ENCODE measurements around the gene RACK1. TPM values are rescaled to one million over a fixed set of nuclear protein-coding genes. Genes with fewer than 3 reads are reported as not detected.

RACK1 gene
- total RNA-seq, 4 donors from 2014 or later = 2,254 to 3,332 (median 2,569) TPM

DNA sequence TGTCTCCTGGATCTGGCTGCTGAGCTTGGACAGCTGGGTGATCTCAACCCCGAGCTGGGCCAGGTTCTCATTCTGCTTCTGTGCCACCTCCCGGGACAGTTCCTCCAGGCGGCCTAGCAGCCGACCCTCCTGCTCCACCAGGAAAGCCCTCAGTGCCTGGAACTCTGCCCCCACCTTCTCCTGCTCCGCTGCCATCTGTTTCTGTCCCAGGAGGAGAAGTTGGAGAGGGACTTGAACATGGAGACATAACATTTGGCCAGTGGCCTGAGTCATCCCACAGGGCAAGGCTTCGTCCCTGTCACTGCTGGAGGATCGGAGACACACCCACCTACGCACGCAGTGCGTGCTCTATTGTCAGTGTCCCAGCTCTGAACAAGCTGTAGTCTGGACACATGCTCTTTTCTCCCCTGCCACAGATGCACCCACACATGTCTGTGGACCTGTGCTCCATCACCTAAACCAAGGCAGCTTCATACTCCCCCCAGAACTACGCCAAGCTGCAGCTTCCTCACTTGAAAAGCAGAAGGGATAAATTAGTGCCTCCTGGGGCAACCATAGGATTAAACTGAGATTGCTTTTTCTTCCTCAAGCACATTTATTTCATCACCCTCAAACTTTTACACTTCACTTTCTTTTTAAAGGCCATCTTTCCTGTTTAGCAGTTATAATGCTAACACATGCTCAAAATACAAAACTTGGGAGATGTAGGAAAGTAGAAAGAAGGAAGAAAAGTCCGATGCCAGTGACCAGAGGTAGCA, 43.6 kb downstream of the RACK1 start:
- Histone ChIP-seq H3K27me3 (no peaks in the 10 kb centered on the region), H3K36me3 (no peaks in the 10 kb centered on the region), H3K4me1 (no peaks in the 10 kb centered on the region), H3K27ac (no peak overlapping the region), H3K4me3 (replicated peaks in 1 of 3) (no peak overlapping the region), H3K9me3 (no peaks in the 10 kb centered on the region)
- TF ChIP-seq POLR2A (IDR thresholded peaks at IDR 0.05) (no peak), CTCF (IDR thresholded peaks at IDR 0.05) (no peak)
- intact Hi-C loops (cut with DNase I) = no loop called here
- WGBS, 2 donors = 77 to 95% methylated on average over 12 of the region's 12 CpGs
- no peak for DNase-seq

DNA sequence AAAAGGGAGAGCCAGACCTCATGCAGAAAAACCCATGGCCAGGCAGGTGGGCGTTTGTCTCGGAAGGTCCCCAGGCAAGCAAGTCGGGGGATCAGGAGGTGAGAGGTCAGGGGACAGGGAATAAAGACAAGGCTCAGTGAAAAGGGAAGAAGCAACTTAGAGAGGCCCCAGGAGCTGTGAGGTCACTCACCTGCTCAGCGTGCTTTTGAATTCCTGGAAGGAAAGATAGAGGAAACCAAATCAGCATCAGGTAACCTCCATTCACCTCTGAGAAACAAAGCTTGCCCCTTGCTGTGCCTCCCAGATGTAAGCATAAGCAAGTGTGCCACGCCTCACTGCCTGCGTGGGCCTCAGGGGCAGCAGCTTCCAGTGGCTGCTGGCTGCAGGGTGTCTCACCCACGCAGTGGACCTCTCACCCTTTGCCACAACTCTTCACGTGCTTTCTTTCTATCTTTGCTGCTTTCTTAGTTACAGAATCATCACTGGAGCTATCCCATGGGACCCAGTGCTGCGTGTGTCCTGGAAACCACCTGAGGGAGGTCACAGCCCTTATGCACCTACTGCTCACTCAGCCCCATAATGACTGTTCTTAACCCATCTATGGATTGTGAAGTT, 44.7 kb downstream of the RACK1 start:
- Histone ChIP-seq H3K9me3 (no peaks in the 10 kb centered on the region), H3K4me1 (no peaks in the 10 kb centered on the region), H3K4me3 (replicated peaks in 1 of 3) (no peak overlapping the region), H3K27ac (no peak overlapping the region), H3K27me3 (no peaks in the 10 kb centered on the region), H3K36me3 (no peaks in the 10 kb centered on the region)
- intact Hi-C loops (cut with DNase I) = no loop called here
- TF ChIP-seq CTCF (IDR thresholded peaks at IDR 0.05) (no peak), POLR2A (IDR thresholded peaks at IDR 0.05) (no peak)
- WGBS, 2 donors = 55 to 65% methylated on average over 9 of the region's 9 CpGs
- no peak for DNase-seq

DNA sequence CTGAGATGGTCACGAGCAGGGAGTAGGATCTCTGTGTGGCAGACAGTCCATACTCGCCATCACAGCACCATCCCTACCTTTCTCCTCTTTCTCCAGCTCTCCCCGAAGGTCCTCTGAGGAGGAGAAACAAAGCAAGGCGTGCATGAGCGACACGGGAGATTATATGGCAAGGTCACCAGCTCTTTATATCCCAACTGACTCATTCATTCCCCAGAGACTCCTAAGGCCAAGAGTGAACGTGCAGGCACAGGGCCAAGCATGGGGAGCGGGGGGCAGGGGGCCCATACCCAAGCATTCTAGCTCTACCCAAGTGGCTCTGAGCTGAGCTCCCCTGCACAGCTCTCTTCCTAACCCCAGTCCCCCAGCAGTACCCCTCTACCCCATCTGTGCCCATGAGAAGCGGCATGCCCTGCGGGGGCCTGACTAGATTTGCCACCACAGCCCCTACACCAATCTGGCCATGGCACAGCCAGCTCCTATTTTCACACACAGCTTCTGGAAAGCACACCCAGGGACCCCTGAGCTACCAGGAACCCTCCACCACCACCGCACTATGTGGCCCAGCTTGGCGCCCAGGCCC, 45.5 kb downstream of the RACK1 start:
- 79 to 89% methylated on average over 11 to 12 of the region's 12 CpGs for WGBS, 2 donors
- no peaks in the 10 kb centered on the region for H3K9me3 ChIP-seq
- no peaks in the 10 kb centered on the region for H3K27me3 ChIP-seq
- H3K4me1 ChIP-seq = no peaks in the 10 kb centered on the region
- no peak for DNase-seq
- TF ChIP-seq CTCF (IDR thresholded peaks at IDR 0.05) = no peak
- no peak for TF ChIP-seq POLR2A (IDR thresholded peaks at IDR 0.05)
- no peak overlapping the region for H3K27ac ChIP-seq
- H3K4me3 ChIP-seq (replicated peaks in 1 of 3) = no peak overlapping the region
- no peaks in the 10 kb centered on the region for H3K36me3 ChIP-seq
- intact Hi-C loops (cut with DNase I) = no loop called here

DNA sequence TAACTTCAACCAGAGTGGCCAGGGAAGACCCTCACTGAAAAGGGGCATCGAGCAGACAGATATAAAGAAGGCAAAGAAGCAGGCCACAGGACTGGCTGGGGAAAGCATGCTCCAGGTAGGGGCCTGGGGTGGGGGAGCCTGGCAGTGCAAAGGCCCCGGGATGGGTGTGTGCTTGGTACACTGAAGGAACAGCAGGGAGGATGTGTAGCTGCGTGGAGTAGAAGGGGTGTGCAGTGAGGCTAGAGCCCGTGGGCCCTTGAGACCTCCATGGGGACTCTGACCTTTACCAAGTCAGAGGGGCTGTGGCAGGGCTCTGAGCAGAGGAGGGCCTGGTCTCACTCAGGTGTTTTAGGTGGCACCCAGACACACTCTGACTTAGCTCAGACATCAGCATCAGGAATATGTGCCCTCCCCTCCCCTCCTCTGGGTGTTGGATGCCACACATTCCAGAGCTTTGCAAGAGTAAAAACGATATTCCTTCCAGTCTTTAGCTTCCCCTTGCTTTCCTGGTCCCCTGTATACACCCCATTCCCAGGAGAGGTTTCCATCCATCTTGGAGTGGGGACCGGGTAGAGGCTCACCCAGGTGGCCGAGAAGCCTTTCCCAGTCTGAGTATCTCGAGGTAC, 46.3 kb downstream of the RACK1 start:
- Histone ChIP-seq H3K27ac (no peak overlapping the region), H3K27me3 (no peaks in the 10 kb centered on the region), H3K4me1 (peaks cover 1 to 4% of the 10 kb centered on the region in 2 donors), H3K36me3 (no peaks in the 10 kb centered on the region), H3K9me3 (no peaks in the 10 kb centered on the region), H3K4me3 (replicated peaks in 1 of 3) (no peak overlapping the region)
- TF ChIP-seq POLR2A (IDR thresholded peaks at IDR 0.05) = no peak
- WGBS, 2 donors = 73 to 75% methylated on average over 8 of the region's 8 CpGs
- no peak for DNase-seq
- intact Hi-C loops (cut with DNase I) = no loop called here

- TF ChIP-seq POLR2A (IDR thresholded peaks at IDR 0.05) = no peak
- no peak for TF ChIP-seq CTCF (IDR thresholded peaks at IDR 0.05)
- WGBS, 2 donors = 78 to 81% methylated on average over 17 to 27 of the region's 45 CpGs
- no peaks in the 10 kb centered on the region for H3K9me3 ChIP-seq
- intact Hi-C loops (cut with DNase I) = no loop called here
- no peaks in the 10 kb centered on the region for H3K36me3 ChIP-seq
- no peak for DNase-seq
- H3K27ac ChIP-seq = no peak overlapping the region
- H3K4me3 ChIP-seq (replicated peaks in 1 of 3) = no peak overlapping the region
- peaks cover 4 to 8% of the 10 kb centered on the region in 2 donors for H3K4me1 ChIP-seq
- H3K27me3 ChIP-seq = no peaks in the 10 kb centered on the region
Observed at GRCh38 chr5:181195249-181195761, 48.4 kb downstream of the RACK1 start.

Data from thyroid gland (tissue), 4 donors.